ENCODE measurements around the gene KRT6B. TPM values are rescaled to one million over a fixed set of nuclear protein-coding genes. Genes with fewer than 3 reads are reported as not detected.
A peak's percentile ranks its signal among the peaks of the same experiment; 100 is the strongest.
"Not testable (repeated sequence)": the region's sequence is repeated elsewhere in the genome, so short reads cannot be mapped to it uniquely, and the experiment has no call there.

KRT6B gene
- total RNA-seq, 1 experiment from 2014 or later: not detected

- no peak overlapping the region for H3K9ac ChIP-seq (ENCODE audit: low read length)
- H4K20me1 ChIP-seq (ENCODE audit: insufficient read depth, low read depth, low read length): no peaks in the 10 kb centered on the region
- H3K4me2 ChIP-seq (ENCODE audit: low read depth, low read length, poor library complexity, severe bottlenecking): no peak overlapping the region
- no peak overlapping the region for H2AFZ ChIP-seq (ENCODE audit: low read length)
- no peaks in the 10 kb centered on the region for H3K9me3 ChIP-seq (ENCODE audit: low read length)
- peak; percentile 44 for DNase-seq
- H3K27ac ChIP-seq (ENCODE audit: low read length): no peak overlapping the region
- H3K4me1 ChIP-seq (ENCODE audit: low read length): no peaks in the 10 kb centered on the region
- no peaks in the 10 kb centered on the region for H3K79me2 ChIP-seq (ENCODE audit: low read length)
- no peak overlapping the region for H3K4me3 ChIP-seq (ENCODE audit: low read length)
- no peaks in the 10 kb centered on the region for H3K9me2 ChIP-seq (replicated peaks; ENCODE audit: insufficient read depth, low read length)
- no peaks in the 10 kb centered on the region for H3K36me3 ChIP-seq (ENCODE audit: insufficient read depth, low read length)
- H3K27me3 ChIP-seq (ENCODE audit: low read length): no peaks in the 10 kb centered on the region
These were observed 9.7 kb upstream of the KRT6B start for GRCh38 chr12:52461693-52462092.

GRCh38 chr12:52458861-52459260 lies 6.9 kb upstream of the KRT6B start:
- no peaks in the 10 kb centered on the region for H3K36me3 ChIP-seq (ENCODE audit: insufficient read depth, low read length)
- no peak overlapping the region for H3K4me3 ChIP-seq (ENCODE audit: low read length)
- H2AFZ ChIP-seq (ENCODE audit: low read length): no peak overlapping the region
- no peaks in the 10 kb centered on the region for H3K9me2 ChIP-seq (replicated peaks; ENCODE audit: insufficient read depth, low read length)
- H3K9me3 ChIP-seq (ENCODE audit: low read length): no peaks in the 10 kb centered on the region
- no peaks in the 10 kb centered on the region for H3K79me2 ChIP-seq (ENCODE audit: low read length)
- DNase-seq: no peak
- H3K4me2 ChIP-seq (ENCODE audit: low read depth, low read length, poor library complexity, severe bottlenecking): no peak overlapping the region
- H3K9ac ChIP-seq (ENCODE audit: low read length): no peak overlapping the region
- no peak overlapping the region for H3K27ac ChIP-seq (ENCODE audit: low read length)
- H4K20me1 ChIP-seq (ENCODE audit: insufficient read depth, low read depth, low read length): no peaks in the 10 kb centered on the region
- H3K27me3 ChIP-seq (ENCODE audit: low read length): no peaks in the 10 kb centered on the region
- no peaks in the 10 kb centered on the region for H3K4me1 ChIP-seq (ENCODE audit: low read length)

- Histone ChIP-seq H3K9me3 (ENCODE audit: low read length) (no peaks in the 10 kb centered on the region), H3K9ac (ENCODE audit: low read length) (no peak overlapping the region), H3K27me3 (ENCODE audit: low read length) (no peaks in the 10 kb centered on the region), H3K9me2 (replicated peaks; ENCODE audit: insufficient read depth, low read length) (no peaks in the 10 kb centered on the region), H2AFZ (ENCODE audit: low read length) (no peak overlapping the region), H3K36me3 (ENCODE audit: insufficient read depth, low read length) (no peaks in the 10 kb centered on the region), H3K79me2 (ENCODE audit: low read length) (no peaks in the 10 kb centered on the region), H3K27ac (ENCODE audit: low read length) (no peak overlapping the region), H3K4me1 (ENCODE audit: low read length) (no peaks in the 10 kb centered on the region), H3K4me3 (ENCODE audit: low read length) (no peak overlapping the region), H4K20me1 (ENCODE audit: insufficient read depth, low read depth, low read length) (no peaks in the 10 kb centered on the region), H3K4me2 (ENCODE audit: low read depth, low read length, poor library complexity, severe bottlenecking) (no peak overlapping the region)
- DNase-seq: no peak
These were observed 3.9 kb upstream of the KRT6B start for GRCh38 chr12:52455821-52456220.

GRCh38 chr12:52454411-52455201 lies 2.7 kb upstream of the KRT6B start:
- Histone ChIP-seq H3K4me2 (ENCODE audit: low read depth, low read length, poor library complexity, severe bottlenecking) (no peak overlapping the region), H3K27me3 (ENCODE audit: low read length) (no peaks in the 10 kb centered on the region), H3K4me3 (ENCODE audit: low read length) (no peak overlapping the region), H3K9ac (ENCODE audit: low read length) (no peak overlapping the region), H3K4me1 (ENCODE audit: low read length) (no peaks in the 10 kb centered on the region), H4K20me1 (ENCODE audit: insufficient read depth, low read depth, low read length) (no peaks in the 10 kb centered on the region), H3K27ac (ENCODE audit: low read length) (no peak overlapping the region), H3K36me3 (ENCODE audit: insufficient read depth, low read length) (no peaks in the 10 kb centered on the region), H3K9me3 (ENCODE audit: low read length) (no peaks in the 10 kb centered on the region), H3K9me2 (replicated peaks; ENCODE audit: insufficient read depth, low read length) (no peaks in the 10 kb centered on the region), H3K79me2 (ENCODE audit: low read length) (no peaks in the 10 kb centered on the region), H2AFZ (ENCODE audit: low read length) (no peak overlapping the region)
- no peak for DNase-seq

- no peaks in the 10 kb centered on the region for H3K27me3 ChIP-seq (ENCODE audit: low read length)
- H3K9me3 ChIP-seq (ENCODE audit: low read length): no peaks in the 10 kb centered on the region
- no peaks in the 10 kb centered on the region for H4K20me1 ChIP-seq (ENCODE audit: insufficient read depth, low read depth, low read length)
- H3K4me2 ChIP-seq (ENCODE audit: low read depth, low read length, poor library complexity, severe bottlenecking): no peak overlapping the region
- H3K9ac ChIP-seq (ENCODE audit: low read length): no peak overlapping the region
- no peaks in the 10 kb centered on the region for H3K9me2 ChIP-seq (replicated peaks; ENCODE audit: insufficient read depth, low read length)
- no peak overlapping the region for H3K27ac ChIP-seq (ENCODE audit: low read length)
- H3K36me3 ChIP-seq (ENCODE audit: insufficient read depth, low read length): no peaks in the 10 kb centered on the region
- no peaks in the 10 kb centered on the region for H3K79me2 ChIP-seq (ENCODE audit: low read length)
- no peak overlapping the region for H2AFZ ChIP-seq (ENCODE audit: low read length)
- no peak overlapping the region for H3K4me3 ChIP-seq (ENCODE audit: low read length)
- no peaks in the 10 kb centered on the region for H3K4me1 ChIP-seq (ENCODE audit: low read length)
- DNase-seq: no peak
These were observed 3.7 kb downstream of the KRT6B start for GRCh38 chr12:52448228-52448627.

GRCh38 chr12:52447196-52447595 lies 4.8 kb downstream of the KRT6B start:
- H3K9me3 ChIP-seq (ENCODE audit: low read length); H3K4me1 ChIP-seq (ENCODE audit: low read length); H3K9me2 ChIP-seq (replicated peaks; ENCODE audit: insufficient read depth, low read length); H3K9ac ChIP-seq (ENCODE audit: low read length); H3K27ac ChIP-seq (ENCODE audit: low read length); H3K79me2 ChIP-seq (ENCODE audit: low read length); H4K20me1 ChIP-seq (ENCODE audit: insufficient read depth, low read depth, low read length); H3K27me3 ChIP-seq (ENCODE audit: low read length); H2AFZ ChIP-seq (ENCODE audit: low read length); H3K36me3 ChIP-seq (ENCODE audit: insufficient read depth, low read length); DNase-seq; H3K4me3 ChIP-seq (ENCODE audit: low read length); H3K4me2 ChIP-seq (ENCODE audit: low read depth, low read length, poor library complexity, severe bottlenecking): not testable (repeated sequence)

- H3K4me2 ChIP-seq (ENCODE audit: low read depth, low read length, poor library complexity, severe bottlenecking): no peak overlapping the region
- H3K36me3 ChIP-seq (ENCODE audit: insufficient read depth, low read length): no peaks in the 10 kb centered on the region
- H3K9me2 ChIP-seq (replicated peaks; ENCODE audit: insufficient read depth, low read length): no peaks in the 10 kb centered on the region
- H3K4me1 ChIP-seq (ENCODE audit: low read length): no peaks in the 10 kb centered on the region
- H3K27me3 ChIP-seq (ENCODE audit: low read length): no peaks in the 10 kb centered on the region
- no peaks in the 10 kb centered on the region for H4K20me1 ChIP-seq (ENCODE audit: insufficient read depth, low read depth, low read length)
- H3K9ac ChIP-seq (ENCODE audit: low read length): no peak overlapping the region
- H3K79me2 ChIP-seq (ENCODE audit: low read length): no peaks in the 10 kb centered on the region
- no peak for DNase-seq
- no peak overlapping the region for H3K27ac ChIP-seq (ENCODE audit: low read length)
- no peak overlapping the region for H3K4me3 ChIP-seq (ENCODE audit: low read length)
- no peak overlapping the region for H2AFZ ChIP-seq (ENCODE audit: low read length)
- H3K9me3 ChIP-seq (ENCODE audit: low read length): no peaks in the 10 kb centered on the region
These were observed 5.4 kb downstream of the KRT6B start for GRCh38 chr12:52446367-52447045.

GRCh38 chr12:52445876-52446275 lies 6.1 kb downstream of the KRT6B start:
- no peak overlapping the region for H2AFZ ChIP-seq (ENCODE audit: low read length)
- H3K9me3 ChIP-seq (ENCODE audit: low read length): no peaks in the 10 kb centered on the region
- H3K9ac ChIP-seq (ENCODE audit: low read length): no peak overlapping the region
- DNase-seq: no peak
- H3K79me2 ChIP-seq (ENCODE audit: low read length): no peaks in the 10 kb centered on the region
- H3K27ac ChIP-seq (ENCODE audit: low read length): no peak overlapping the region
- no peaks in the 10 kb centered on the region for H3K9me2 ChIP-seq (replicated peaks; ENCODE audit: insufficient read depth, low read length)
- H4K20me1 ChIP-seq (ENCODE audit: insufficient read depth, low read depth, low read length): no peaks in the 10 kb centered on the region
- no peak overlapping the region for H3K4me2 ChIP-seq (ENCODE audit: low read depth, low read length, poor library complexity, severe bottlenecking)
- H3K36me3 ChIP-seq (ENCODE audit: insufficient read depth, low read length): no peaks in the 10 kb centered on the region
- H3K4me1 ChIP-seq (ENCODE audit: low read length): no peaks in the 10 kb centered on the region
- H3K27me3 ChIP-seq (ENCODE audit: low read length): no peaks in the 10 kb centered on the region
- H3K4me3 ChIP-seq (ENCODE audit: low read length): no peak overlapping the region

Measured in Karpas-422 (cell line).